GM21723 (cell line): Measurements from ENCODE around the gene DIMT1.

ENCODE experiments used
- ATAC-seq: cut with Tn5 transposase; IDR thresholded peaks from one replicate; pipeline ENCODE4 v1.9.1; 2021; ENCODE audit warnings: mild to moderate bottlenecking, moderate library complexity; ENCODE audit not compliant: unreplicated experiment

Gene DIMT1

GRCh38 chr5:62403411-62404250 is at the start of gene DIMT1:
Gene DIMT1 (minus strand): TSS chr5:62403905. CDS start chr5:62403772, 133 bp downstream.
- ATAC-seq: peak; percentile 97

GRCh38 chr5:62450259-62450658 is 46.6 kb upstream of the DIMT1 start:
- no peak for ATAC-seq

- no peak for ATAC-seq
Measured at GRCh38 chr5:62448528-62448927, 44.8 kb upstream of the DIMT1 start.

- ATAC-seq: no peak
Measured at GRCh38 chr5:62432621-62433064, 28.9 kb upstream of the DIMT1 start.

GRCh38 chr5:62431735-62432620 is 28.3 kb upstream of the DIMT1 start:
- no peak for ATAC-seq

GRCh38 chr5:62424763-62425162 is 21.1 kb upstream of the DIMT1 start:
- ATAC-seq: no peak

- ATAC-seq: no peak
Measured at GRCh38 chr5:62421414-62421813, 17.7 kb upstream of the DIMT1 start.

GRCh38 chr5:62419609-62420008 is 15.9 kb upstream of the DIMT1 start:
- no peak for ATAC-seq

GRCh38 chr5:62418462-62419076 is 14.9 kb upstream of the DIMT1 start:
- no peak for ATAC-seq

GRCh38 chr5:62413711-62414110 is 10.0 kb upstream of the DIMT1 start:
- ATAC-seq: no peak

- peak; percentile 97 for ATAC-seq
Measured at GRCh38 chr5:62412549-62413329, 9.0 kb upstream of the DIMT1 start, which contains the start of gene IPO11. Gene IPO11 (plus strand): TSS chr5:62412763. CDS start chr5:62437280, 24,517 bp downstream.

- no peak for ATAC-seq
Measured at GRCh38 chr5:62395210-62395950, 8.3 kb downstream of the DIMT1 start.

- no peak for ATAC-seq
Measured at GRCh38 chr5:62386824-62387223, 16.9 kb downstream of the DIMT1 start.

GRCh38 chr5:62385816-62386400 is 17.8 kb downstream of the DIMT1 start:
- no peak for ATAC-seq

GRCh38 chr5:62385131-62385530 is 18.6 kb downstream of the DIMT1 start:
- no peak for ATAC-seq

- no peak for ATAC-seq
Measured at GRCh38 chr5:62376064-62376463, 27.6 kb downstream of the DIMT1 start.

GRCh38 chr5:62375627-62376026 is 28.1 kb downstream of the DIMT1 start:
- no peak for ATAC-seq

- ATAC-seq: no peak
Measured at GRCh38 chr5:62374090-62374489, 29.6 kb downstream of the DIMT1 start.

GRCh38 chr5:62373382-62373781 is 30.3 kb downstream of the DIMT1 start:
- ATAC-seq: no peak
